ENCODE results near the gene GRPEL1. TPM values are rescaled to one million over a fixed set of nuclear protein-coding genes. Genes with fewer than 3 reads are reported as not detected.

The GRPEL1 gene
- total and polyA plus RNA-seq, 2 of the 13 experiments (the other 11 are each of a cell fraction or from before 2014, with no cell fraction given) = 32.3 to 141 TPM

GRCh38 chr4:7070729-7071511 is 3.1 kb upstream of the GRPEL1 start (continued):
- TF ChIP-seq, protein P1, sequence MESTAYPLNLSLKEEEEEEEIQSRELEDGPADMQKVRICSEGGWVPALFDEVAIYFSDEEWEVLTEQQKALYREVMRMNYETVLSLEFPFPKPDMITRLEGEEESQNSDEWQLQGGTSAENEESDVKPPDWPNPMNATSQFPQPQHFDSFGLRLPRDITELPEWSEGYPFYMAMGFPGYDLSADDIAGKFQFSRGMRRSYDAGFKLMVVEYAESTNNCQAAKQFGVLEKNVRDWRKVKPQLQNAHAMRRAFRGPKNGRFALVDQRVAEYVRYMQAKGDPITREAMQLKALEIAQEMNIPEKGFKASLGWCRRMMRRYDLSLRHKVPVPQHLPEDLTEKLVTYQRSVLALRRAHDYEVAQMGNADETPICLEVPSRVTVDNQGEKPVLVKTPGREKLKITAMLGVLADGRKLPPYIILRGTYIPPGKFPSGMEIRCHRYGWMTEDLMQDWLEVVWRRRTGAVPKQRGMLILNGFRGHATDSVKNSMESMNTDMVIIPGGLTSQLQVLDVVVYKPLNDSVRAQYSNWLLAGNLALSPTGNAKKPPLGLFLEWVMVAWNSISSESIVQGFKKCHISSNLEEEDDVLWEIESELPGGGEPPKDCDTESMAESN (CRISPR knock-in tag; conservative IDR thresholded peaks at IDR 0.05) = peak; percentile 73
- peak; percentile 67; the same call in 1 of the 2 replicates for TF ChIP-seq RXRB (CRISPR knock-in tag; IDR thresholded peaks at IDR 0.05; ENCODE audit: borderline replicate concordance)
- no peak for TF ChIP-seq ZNF639 (CRISPR knock-in tag; conservative IDR thresholded peaks at IDR 0.05)
- no peak for TF ChIP-seq E2F5 (CRISPR knock-in tag; conservative IDR thresholded peaks at IDR 0.05)
- TF ChIP-seq MTERF4 (CRISPR knock-in tag; IDR thresholded peaks at IDR 0.05) = no peak
- TF ChIP-seq NR2F6 (IDR thresholded peaks at IDR 0.05) = no peak
- TF ChIP-seq NR2F6 (CRISPR knock-in tag; IDR thresholded peaks at IDR 0.05) = peak; percentile 19; the same call in 1 of the 2 replicates
- no peak for TF ChIP-seq GLI4 (CRISPR knock-in tag; IDR thresholded peaks at IDR 0.05; ENCODE audit: borderline replicate concordance)
- TF ChIP-seq CHCHD3 (CRISPR knock-in tag; IDR thresholded peaks at IDR 0.05) = no peak
- no peak for TF ChIP-seq ZNF629 (CRISPR knock-in tag; conservative IDR thresholded peaks at IDR 0.05)
- no peak for TF ChIP-seq KLF9 (CRISPR knock-in tag; IDR thresholded peaks at IDR 0.05; ENCODE audit: low read depth)
- TF ChIP-seq, protein P2, sequence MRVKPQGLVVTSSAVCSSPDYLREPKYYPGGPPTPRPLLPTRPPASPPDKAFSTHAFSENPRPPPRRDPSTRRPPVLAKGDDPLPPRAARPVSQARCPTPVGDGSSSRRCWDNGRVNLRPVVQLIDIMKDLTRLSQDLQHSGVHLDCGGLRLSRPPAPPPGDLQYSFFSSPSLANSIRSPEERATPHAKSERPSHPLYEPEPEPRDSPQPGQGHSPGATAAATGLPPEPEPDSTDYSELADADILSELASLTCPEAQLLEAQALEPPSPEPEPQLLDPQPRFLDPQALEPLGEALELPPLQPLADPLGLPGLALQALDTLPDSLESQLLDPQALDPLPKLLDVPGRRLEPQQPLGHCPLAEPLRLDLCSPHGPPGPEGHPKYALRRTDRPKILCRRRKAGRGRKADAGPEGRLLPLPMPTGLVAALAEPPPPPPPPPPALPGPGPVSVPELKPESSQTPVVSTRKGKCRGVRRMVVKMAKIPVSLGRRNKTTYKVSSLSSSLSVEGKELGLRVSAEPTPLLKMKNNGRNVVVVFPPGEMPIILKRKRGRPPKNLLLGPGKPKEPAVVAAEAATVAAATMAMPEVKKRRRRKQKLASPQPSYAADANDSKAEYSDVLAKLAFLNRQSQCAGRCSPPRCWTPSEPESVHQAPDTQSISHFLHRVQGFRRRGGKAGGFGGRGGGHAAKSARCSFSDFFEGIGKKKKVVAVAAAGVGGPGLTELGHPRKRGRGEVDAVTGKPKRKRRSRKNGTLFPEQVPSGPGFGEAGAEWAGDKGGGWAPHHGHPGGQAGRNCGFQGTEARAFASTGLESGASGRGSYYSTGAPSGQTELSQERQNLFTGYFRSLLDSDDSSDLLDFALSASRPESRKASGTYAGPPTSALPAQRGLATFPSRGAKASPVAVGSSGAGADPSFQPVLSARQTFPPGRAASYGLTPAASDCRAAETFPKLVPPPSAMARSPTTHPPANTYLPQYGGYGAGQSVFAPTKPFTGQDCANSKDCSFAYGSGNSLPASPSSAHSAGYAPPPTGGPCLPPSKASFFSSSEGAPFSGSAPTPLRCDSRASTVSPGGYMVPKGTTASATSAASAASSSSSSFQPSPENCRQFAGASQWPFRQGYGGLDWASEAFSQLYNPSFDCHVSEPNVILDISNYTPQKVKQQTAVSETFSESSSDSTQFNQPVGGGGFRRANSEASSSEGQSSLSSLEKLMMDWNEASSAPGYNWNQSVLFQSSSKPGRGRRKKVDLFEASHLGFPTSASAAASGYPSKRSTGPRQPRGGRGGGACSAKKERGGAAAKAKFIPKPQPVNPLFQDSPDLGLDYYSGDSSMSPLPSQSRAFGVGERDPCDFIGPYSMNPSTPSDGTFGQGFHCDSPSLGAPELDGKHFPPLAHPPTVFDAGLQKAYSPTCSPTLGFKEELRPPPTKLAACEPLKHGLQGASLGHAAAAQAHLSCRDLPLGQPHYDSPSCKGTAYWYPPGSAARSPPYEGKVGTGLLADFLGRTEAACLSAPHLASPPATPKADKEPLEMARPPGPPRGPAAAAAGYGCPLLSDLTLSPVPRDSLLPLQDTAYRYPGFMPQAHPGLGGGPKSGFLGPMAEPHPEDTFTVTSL (CRISPR knock-in tag; IDR thresholded peaks at IDR 0.05; ENCODE audit: borderline replicate concordance) = no peak
- no peak for TF ChIP-seq SRSF1 (optimal IDR thresholded peaks at IDR 0.05; ENCODE audit: low read depth, low read length)
- TF ChIP-seq NFE2L1 (CRISPR knock-in tag; IDR thresholded peaks at IDR 0.05; ENCODE audit: borderline replicate concordance) = no peak
- peak; percentile 46; the same call in 1 of the 2 replicates for TF ChIP-seq ZNF788 (CRISPR knock-in tag; IDR thresholded peaks at IDR 0.05; ENCODE audit: borderline replicate concordance)
- no peak; the same call in 1 of the 2 replicates for TF ChIP-seq NR3C1 (CRISPR knock-in tag; IDR thresholded peaks at IDR 0.05)

Data from HepG2 (cell line).